ENCODE data around the gene COL15A1. TPM values are rescaled to one million over a fixed set of nuclear protein-coding genes. Genes with fewer than 3 reads are reported as not detected.

The COL15A1 gene
- total RNA-seq, 1 experiment from 2014 or later = not detected

GRCh38 chr9:98944734-98945074 is 997 bp downstream of the COL15A1 start:
- DNase-seq (ENCODE audit: low spot score) = no peak

GRCh38 chr9:98949565-98949964 is 5.9 kb downstream of the COL15A1 start:
- no peak for DNase-seq (ENCODE audit: low spot score)

GRCh38 chr9:98950262-98950661 is 6.6 kb downstream of the COL15A1 start:
- no peak for DNase-seq (ENCODE audit: low spot score)

GRCh38 chr9:98951967-98952366 is 8.3 kb downstream of the COL15A1 start:
- DNase-seq (ENCODE audit: low spot score) = no peak

- DNase-seq (ENCODE audit: low spot score) = no peak
These were observed 10.0 kb downstream of the COL15A1 start for GRCh38 chr9:98953581-98954243.

- DNase-seq (ENCODE audit: low spot score) = no peak
These were observed 10.5 kb downstream of the COL15A1 start for GRCh38 chr9:98954244-98954610.

- DNase-seq (ENCODE audit: low spot score) = no peak
These were observed 11.6 kb downstream of the COL15A1 start for GRCh38 chr9:98955259-98955658.

- DNase-seq (ENCODE audit: low spot score) = no peak
These were observed 14.1 kb downstream of the COL15A1 start for GRCh38 chr9:98957826-98958225.

- no peak for DNase-seq (ENCODE audit: low spot score)
These were observed 14.7 kb downstream of the COL15A1 start for GRCh38 chr9:98958271-98958984.

- DNase-seq (ENCODE audit: low spot score) = no peak
These were observed 16.7 kb downstream of the COL15A1 start for GRCh38 chr9:98960409-98960808.

- DNase-seq (ENCODE audit: low spot score) = no peak
These were observed 17.9 kb downstream of the COL15A1 start for GRCh38 chr9:98961513-98962180.

- no peak for DNase-seq (ENCODE audit: low spot score)
These were observed 18.5 kb downstream of the COL15A1 start for GRCh38 chr9:98962181-98962560.

GRCh38 chr9:98962861-98963260 is 19.2 kb downstream of the COL15A1 start:
- DNase-seq (ENCODE audit: low spot score) = no peak

- no peak for DNase-seq (ENCODE audit: low spot score)
These were observed 20.5 kb downstream of the COL15A1 start for GRCh38 chr9:98964201-98964600.

- DNase-seq (ENCODE audit: low spot score) = no peak
These were observed 21.2 kb downstream of the COL15A1 start for GRCh38 chr9:98964911-98965336.

GRCh38 chr9:98966676-98967075 is 23.0 kb downstream of the COL15A1 start:
- no peak for DNase-seq (ENCODE audit: low spot score)

GRCh38 chr9:98967257-98967656 is 23.6 kb downstream of the COL15A1 start:
- DNase-seq (ENCODE audit: low spot score) = no peak

GRCh38 chr9:98967680-98968079 is 24.0 kb downstream of the COL15A1 start:
- DNase-seq (ENCODE audit: low spot score) = no peak

GRCh38 chr9:98968601-98969337 is 25.1 kb downstream of the COL15A1 start:
- no peak for DNase-seq (ENCODE audit: low spot score)

GRCh38 chr9:98970532-98971041 is 26.9 kb downstream of the COL15A1 start:
- no peak for DNase-seq (ENCODE audit: low spot score)

- no peak for DNase-seq (ENCODE audit: low spot score)
These were observed 27.6 kb downstream of the COL15A1 start for GRCh38 chr9:98971168-98971914.
